Neural progenitor cell (in vitro differentiated cells): Measurements from ENCODE around the gene CCND2.

Experiments used
- EZH2 ChIP-seq: fragments of 200-600 bp; sonication (generic); IDR thresholded peaks from 2 replicates; pipeline ENCODE4 v1.6.1; 2017; ENCODE audit warnings: antibody characterized with exemption, mild to moderate bottlenecking, moderate library complexity
- TF ChIP-seq, protein P1 (sequence below): fragments of 200-600 bp; sonication (generic); IDR thresholded peaks from 2 replicates; pipeline ENCODE4 v1.5.1; 2017; ENCODE audit warnings: antibody characterized with exemption, mild to moderate bottlenecking

GRCh38 chr12:4277857-4278256 is 4.3 kb downstream of the CCND2 start:
- TF ChIP-seq, protein P1, sequence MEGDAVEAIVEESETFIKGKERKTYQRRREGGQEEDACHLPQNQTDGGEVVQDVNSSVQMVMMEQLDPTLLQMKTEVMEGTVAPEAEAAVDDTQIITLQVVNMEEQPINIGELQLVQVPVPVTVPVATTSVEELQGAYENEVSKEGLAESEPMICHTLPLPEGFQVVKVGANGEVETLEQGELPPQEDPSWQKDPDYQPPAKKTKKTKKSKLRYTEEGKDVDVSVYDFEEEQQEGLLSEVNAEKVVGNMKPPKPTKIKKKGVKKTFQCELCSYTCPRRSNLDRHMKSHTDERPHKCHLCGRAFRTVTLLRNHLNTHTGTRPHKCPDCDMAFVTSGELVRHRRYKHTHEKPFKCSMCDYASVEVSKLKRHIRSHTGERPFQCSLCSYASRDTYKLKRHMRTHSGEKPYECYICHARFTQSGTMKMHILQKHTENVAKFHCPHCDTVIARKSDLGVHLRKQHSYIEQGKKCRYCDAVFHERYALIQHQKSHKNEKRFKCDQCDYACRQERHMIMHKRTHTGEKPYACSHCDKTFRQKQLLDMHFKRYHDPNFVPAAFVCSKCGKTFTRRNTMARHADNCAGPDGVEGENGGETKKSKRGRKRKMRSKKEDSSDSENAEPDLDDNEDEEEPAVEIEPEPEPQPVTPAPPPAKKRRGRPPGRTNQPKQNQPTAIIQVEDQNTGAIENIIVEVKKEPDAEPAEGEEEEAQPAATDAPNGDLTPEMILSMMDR = no peak
- no peak for TF ChIP-seq EZH2
